Transverse colon (tissue), 4 donors: ENCODE data around the gene MTHFR. TPM values are rescaled to one million over a fixed set of nuclear protein-coding genes. Genes with fewer than 3 reads are reported as not detected.

Source experiments
- DNase-seq: peaks from one replicate; pipeline ENCODE4 v3.0.0-alpha.2; 2019
- H3K27ac ChIP-seq, 4 donors: fragments of 200-600 bp; sonication (generic); 2 replicates each; pipeline ENCODE4 v1.5.1; 2016 to 2018; ENCODE audit warnings: inconsistent platforms in 4 of 4
- H3K27me3 ChIP-seq: fragments of 200-600 bp; sonication (generic); 2 replicates; pipeline ENCODE4 v1.5.1; 2017; ENCODE audit warnings: inconsistent platforms
- H3K36me3 ChIP-seq, 4 donors: fragments of 200-600 bp; sonication (generic); 2 replicates each; pipeline ENCODE4 v1.5.1; 2017 to 2019; ENCODE audit warnings: inconsistent platforms in 4 of 4
- H3K4me1 ChIP-seq, 4 donors: fragments of 200-600 bp; sonication (generic); 2 replicates each; pipeline ENCODE4 v1.5.1; 2017 to 2020; ENCODE audit warnings: inconsistent platforms in 4 of 4
- H3K4me3 ChIP-seq, 4 donors: fragments of 200-600 bp; sonication (generic); 1 replicate in 1 of 4; 2 replicates in 3 of 4; pipeline versions ENCODE4 v1.5.1 to v1.6.1; 2017 to 2019; ENCODE audit warnings: inconsistent platforms in 4 of 4
- H3K9me3 ChIP-seq, 2 donors: fragments of 200-600 bp; sonication (generic); 2 replicates each; pipeline ENCODE4 v1.5.1; 2017 to 2019; ENCODE audit warnings: inconsistent platforms in 2 of 2
- EP300 ChIP-seq: sonication (generic); formaldehyde crosslinking; IDR thresholded peaks from one replicate; pipeline ENCODE4 v1.6.1; 2017; ENCODE audit warnings: antibody characterized with exemption, low read depth
- POLR2A ChIP-seq: fragments of 450-650 bp; IDR thresholded peaks from one replicate; pipeline ENCODE4 v1.6.1; 2016; ENCODE audit warnings: antibody characterized with exemption, mild to moderate bottlenecking, moderate library complexity
- POLR2AphosphoS5 ChIP-seq, 3 donors: sonication (generic); formaldehyde crosslinking; IDR thresholded peaks; one replicate each; pipeline ENCODE4 v1.6.1; 2016; ENCODE audit warnings: antibody characterized with exemption in 3 of 3
- WGBS, 2 donors: methylation state at CpG; one replicate each; pipeline ENCODE4 v1.1.5; 2018; ENCODE audit warnings: low coverage in 1 of 2; 5-methylcytosine and 5-hydroxymethylcytosine counted together
- in situ Hi-C, 4 donors: fragments of 200-750 bp; cut with MboI; loops; one replicate each; pipeline versions ENCODE4 v1.15.0 to v1.15.1; 2017; ENCODE audit warnings: low sequenced_read_pairs in 3 of 4, low pct_ligation_motif_present in 1 of 4, low pct_unique_long_range_greater_than_20kb in 1 of 4
- intact Hi-C: fragments of 100-400 bp; cut with DNase I; formaldehyde crosslinking; loops from one replicate; pipeline ENCODE4 v1.15.1; 2023; ENCODE audit warnings: low total_unique reads
- total RNA-seq, 4 donors: library from RNA; depleted of rRNA; stranded (reverse); fragments of >200 nt; gene quantifications; one replicate each; pipeline ENCODE4 v1.1.0, GENCODE V29; 2016
- TF ChIP-seq, protein P1 (sequence below), 5 experiments: fragments of 200-600 bp in 3 of 5; fragments of 450-650 bp in 2 of 5; sonication (generic) in 3 of 5; IDR thresholded peaks; 1 replicate in 2 of 5; 2 replicates in 3 of 5; pipeline ENCODE4 v1.5.1; 2016 to 2017; ENCODE audit warnings: antibody characterized with exemption in 5 of 5, inconsistent platforms in 3 of 5, mild to moderate bottlenecking in 2 of 5, moderate library complexity in 1 of 5

The MTHFR gene
- total RNA-seq, 4 donors from 2014 or later = 42.8 to 141 (median 48.3) TPM

DNA sequence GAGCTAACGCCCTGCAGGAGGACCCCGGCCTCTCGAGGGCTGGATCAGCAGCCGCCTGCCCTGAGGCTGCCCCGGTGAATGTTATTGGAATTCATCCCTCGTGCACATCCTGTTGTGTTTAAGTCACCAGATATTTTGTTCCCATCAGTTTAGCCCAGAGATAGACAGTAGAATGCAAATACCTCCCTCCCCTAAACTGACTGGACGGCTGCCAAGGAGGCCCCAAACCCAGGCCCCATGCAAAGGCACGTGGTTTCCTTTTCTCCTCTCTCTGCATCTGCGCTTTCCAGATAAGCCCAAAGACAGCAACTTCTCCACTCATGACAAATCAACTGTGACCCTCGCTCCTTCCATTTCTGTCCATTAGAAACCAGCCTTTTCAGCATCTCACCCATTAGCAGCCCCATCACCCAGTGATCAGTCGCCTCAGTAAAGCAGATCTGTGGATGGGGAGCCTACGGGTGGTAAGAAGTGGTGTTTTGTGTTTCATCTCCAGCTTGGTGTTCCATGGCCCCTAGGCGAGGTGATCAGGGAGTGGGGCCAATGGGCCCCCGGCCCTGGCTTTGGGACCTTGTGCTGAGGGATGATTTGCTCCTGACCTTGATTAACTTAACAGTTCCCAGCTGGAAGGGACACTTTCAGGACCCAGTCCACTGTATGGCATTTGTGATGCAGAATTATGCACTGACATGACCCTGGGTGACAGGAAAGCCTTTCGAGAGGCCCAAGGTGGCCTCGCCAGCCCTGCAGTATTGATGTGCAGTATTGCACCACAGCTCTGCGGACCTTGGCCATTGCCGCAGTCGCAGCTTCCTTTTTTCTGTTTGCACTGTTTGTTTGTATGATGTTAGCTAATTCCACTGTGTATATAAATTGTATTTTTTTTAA lies 36.6 kb upstream of the MTHFR start:
- H3K9me3 ChIP-seq = no peaks in the 10 kb centered on the region
- no peaks in the 10 kb centered on the region for H3K4me1 ChIP-seq
- no peak overlapping the region for H3K4me3 ChIP-seq
- intact Hi-C loops (loop anchor here (5.0 kb wide), 1 partner anchor 1610 kb away; no protein-coding TSS in a partner anchor), in situ Hi-C loops (loop anchor here in 3 of 4 donors (10.0 to 25.0 kb wide), 2 partner anchors 52 to 120 kb away; no protein-coding TSS in a partner anchor)
- peaks cover 0 to 40% (median 13%) of the 10 kb centered on the region in 4 donors for H3K36me3 ChIP-seq
- TF ChIP-seq EP300 (no peak), POLR2AphosphoS5 (IDR thresholded peaks at IDR 0.05) (no peak), POLR2A (no peak)
- TF ChIP-seq, protein P1, sequence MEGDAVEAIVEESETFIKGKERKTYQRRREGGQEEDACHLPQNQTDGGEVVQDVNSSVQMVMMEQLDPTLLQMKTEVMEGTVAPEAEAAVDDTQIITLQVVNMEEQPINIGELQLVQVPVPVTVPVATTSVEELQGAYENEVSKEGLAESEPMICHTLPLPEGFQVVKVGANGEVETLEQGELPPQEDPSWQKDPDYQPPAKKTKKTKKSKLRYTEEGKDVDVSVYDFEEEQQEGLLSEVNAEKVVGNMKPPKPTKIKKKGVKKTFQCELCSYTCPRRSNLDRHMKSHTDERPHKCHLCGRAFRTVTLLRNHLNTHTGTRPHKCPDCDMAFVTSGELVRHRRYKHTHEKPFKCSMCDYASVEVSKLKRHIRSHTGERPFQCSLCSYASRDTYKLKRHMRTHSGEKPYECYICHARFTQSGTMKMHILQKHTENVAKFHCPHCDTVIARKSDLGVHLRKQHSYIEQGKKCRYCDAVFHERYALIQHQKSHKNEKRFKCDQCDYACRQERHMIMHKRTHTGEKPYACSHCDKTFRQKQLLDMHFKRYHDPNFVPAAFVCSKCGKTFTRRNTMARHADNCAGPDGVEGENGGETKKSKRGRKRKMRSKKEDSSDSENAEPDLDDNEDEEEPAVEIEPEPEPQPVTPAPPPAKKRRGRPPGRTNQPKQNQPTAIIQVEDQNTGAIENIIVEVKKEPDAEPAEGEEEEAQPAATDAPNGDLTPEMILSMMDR (IDR thresholded peaks at IDR 0.05) = no peak
- no peak overlapping the region for H3K27ac ChIP-seq
- DNase-seq = peak; percentile 18
- H3K27me3 ChIP-seq = no peaks in the 10 kb centered on the region
- 68 to 72% methylated on average over 5 to 19 of the region's 19 CpGs for WGBS, 2 donors

DNA sequence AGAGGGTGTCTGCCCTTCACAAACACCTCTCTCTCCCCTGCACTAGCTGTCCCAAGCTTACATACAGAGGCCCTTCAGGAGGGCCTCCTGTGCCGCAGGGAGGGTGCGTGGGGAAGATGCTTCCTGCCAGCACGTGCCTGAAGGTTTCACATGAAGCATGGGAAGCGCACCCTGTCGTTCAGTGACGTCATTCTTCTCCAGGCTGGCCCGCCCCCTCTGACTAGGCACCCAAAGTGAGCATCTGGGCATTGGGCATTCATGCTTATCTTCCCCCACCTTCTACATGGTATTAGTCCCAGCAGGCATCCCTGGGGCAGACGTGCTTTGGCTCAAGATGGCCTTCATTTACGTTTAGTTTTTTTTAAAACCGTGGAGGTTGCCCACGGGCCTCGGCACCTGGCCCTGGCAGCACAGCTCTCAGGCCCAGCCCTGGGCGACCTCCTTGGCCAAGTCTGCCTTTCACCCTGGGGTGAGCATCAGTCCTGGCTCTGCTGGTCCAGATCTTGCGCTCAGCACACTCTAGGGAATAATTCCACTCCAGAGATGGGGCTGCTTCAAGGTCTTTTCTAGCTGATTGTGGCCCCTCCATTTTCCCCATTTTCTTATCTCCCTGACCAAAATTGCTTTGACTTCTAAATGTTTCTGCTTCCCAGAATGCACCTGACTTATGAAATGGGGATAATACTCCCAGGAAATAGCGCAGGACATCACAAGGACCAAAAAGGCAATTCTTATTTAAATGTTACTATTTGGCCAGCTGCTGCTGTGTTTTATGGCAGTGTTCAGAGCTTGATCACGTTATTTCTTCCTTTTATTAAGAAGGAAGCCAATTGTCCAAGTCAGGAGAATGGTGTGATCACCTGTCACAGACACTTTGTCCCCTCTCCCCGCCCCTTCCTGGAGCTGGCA lies 35.7 kb upstream of the MTHFR start:
- TF ChIP-seq, protein P1 (IDR thresholded peaks at IDR 0.05) = no peak
- no peak for TF ChIP-seq POLR2A
- no peak for TF ChIP-seq POLR2AphosphoS5 (IDR thresholded peaks at IDR 0.05)
- no peak for TF ChIP-seq EP300
- in situ Hi-C loops (loop anchor here in 3 of 4 donors (10.0 to 25.0 kb wide), 2 partner anchors 53 to 121 kb away; no protein-coding TSS in a partner anchor), intact Hi-C loops (loop anchor here (5.0 kb wide), 1 partner anchor 1609 kb away; no protein-coding TSS in a partner anchor)
- H3K9me3 ChIP-seq = no peaks in the 10 kb centered on the region
- H3K27ac ChIP-seq = no peak overlapping the region
- no peaks in the 10 kb centered on the region for H3K27me3 ChIP-seq
- H3K4me3 ChIP-seq = no peak overlapping the region
- WGBS, 2 donors = 69 to 81% methylated on average over 2 to 17 of the region's 17 CpGs
- DNase-seq = no peak
- H3K4me1 ChIP-seq = no peaks in the 10 kb centered on the region
- peaks cover 0 to 49% (median 13%) of the 10 kb centered on the region in 4 donors for H3K36me3 ChIP-seq

DNA sequence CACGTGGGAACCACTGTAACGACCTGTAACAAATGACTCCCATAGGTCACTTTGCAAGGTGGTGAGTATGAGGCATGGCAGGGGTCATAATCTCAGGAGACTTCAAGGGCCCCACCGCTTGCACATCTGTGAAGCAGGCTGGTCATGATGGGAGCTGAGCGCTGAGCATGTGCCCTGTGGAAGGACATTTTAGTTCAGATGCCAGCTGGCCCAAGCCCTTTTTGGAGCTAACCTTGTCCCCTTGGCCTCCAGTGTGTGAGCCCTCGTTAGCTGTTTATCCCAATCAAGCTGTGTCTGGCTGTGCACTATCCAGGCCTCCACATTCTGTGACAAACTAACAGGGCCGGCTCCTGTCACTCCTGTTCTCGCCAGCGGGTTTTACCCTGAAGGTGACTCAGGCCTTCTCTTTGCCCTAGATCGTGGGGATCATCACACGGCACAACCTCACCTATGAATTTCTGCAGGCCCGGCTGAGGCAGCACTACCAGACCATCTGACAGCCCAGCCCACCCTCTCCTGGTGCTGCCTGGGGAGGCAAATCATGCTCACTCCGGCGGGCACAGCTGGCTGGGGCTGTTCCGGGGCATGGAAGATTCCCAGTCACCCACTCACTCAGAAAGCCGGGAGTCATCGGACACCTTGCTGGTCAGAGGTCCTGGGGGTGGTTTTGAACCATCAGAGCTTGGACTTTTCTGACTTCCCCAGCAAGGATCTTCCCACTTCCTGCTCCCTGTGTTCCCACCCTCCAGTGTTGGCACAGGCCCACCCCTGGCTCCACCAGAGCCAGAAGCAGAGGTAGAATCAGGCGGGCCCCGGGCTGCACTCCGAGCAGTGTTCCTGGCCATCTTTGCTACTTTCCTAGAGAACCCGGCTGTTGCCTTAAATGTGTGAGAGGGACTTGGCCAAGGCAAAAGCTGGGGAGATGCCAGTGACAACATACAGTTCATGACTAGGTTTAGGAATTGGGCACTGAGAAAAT lies 34.3 kb upstream of the MTHFR start:
- H3K4me3 ChIP-seq = no peak overlapping the region
- in situ Hi-C loops = loop anchor here in 3 of 4 donors (10.0 to 25.0 kb wide), 2 partner anchors 55 to 122 kb away; no protein-coding TSS in a partner anchor
- intact Hi-C loops = loop anchor here (5.0 kb wide), 3 partner anchors 52 to 1608 kb away; no protein-coding TSS in a partner anchor
- H3K9me3 ChIP-seq = no peaks in the 10 kb centered on the region
- TF ChIP-seq EP300 (no peak), POLR2A (no peak), POLR2AphosphoS5 (IDR thresholded peaks at IDR 0.05) (no peak)
- TF ChIP-seq, protein P1 (IDR thresholded peaks at IDR 0.05) = no peak
- H3K27me3 ChIP-seq = no peaks in the 10 kb centered on the region
- no peaks in the 10 kb centered on the region for H3K4me1 ChIP-seq
- DNase-seq = no peak
- WGBS, 2 donors = 91 to 95% methylated on average over 4 to 20 of the region's 20 CpGs
- H3K36me3 ChIP-seq = peaks cover 0 to 63% (median 16%) of the 10 kb centered on the region in 4 donors
- no peak overlapping the region for H3K27ac ChIP-seq
